Measurements from ENCODE around the gene CKLF.
A peak's percentile ranks its signal among the peaks of the same experiment; 100 is the strongest.

CKLF gene

DNA sequence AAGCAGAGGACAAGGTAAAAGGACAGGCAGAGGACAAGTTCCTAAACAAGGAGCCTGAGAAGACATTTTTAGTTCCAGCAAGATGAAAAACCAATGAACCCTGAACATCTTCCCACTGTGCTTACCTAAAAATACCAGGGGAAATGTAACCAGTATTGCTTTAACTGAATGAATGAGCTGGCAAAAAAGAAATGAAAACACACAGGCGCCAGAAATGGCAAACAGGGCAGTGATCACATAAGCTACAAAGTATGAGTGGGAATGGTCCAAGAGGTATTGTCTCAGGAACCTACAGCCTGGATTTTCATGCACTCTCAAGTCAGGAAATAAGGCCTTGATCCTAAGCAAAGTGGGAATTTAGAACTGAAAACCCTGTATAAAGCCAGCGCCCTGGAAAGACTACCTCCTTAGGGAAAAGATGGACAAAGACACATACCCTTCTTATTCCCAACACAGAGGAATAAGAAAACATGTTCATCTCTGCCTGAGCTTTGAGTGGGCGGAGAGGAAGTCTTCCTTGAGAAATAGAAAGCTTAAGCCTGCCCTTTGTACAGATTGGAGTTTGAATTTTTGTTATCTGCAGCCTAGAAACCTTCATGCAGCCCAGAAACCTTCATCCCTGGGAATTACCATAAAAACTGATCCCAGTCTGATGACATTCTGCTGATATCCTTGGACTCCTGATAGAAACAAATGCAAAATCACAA is 29.0 kb downstream of the CKLF start:
- H3K4me3 ChIP-seq (ENCODE audit: low read depth, low read length), result no peak overlapping the region
- no peak for TF ChIP-seq CTCF (conservative IDR thresholded peaks at IDR 0.05; ENCODE audit: low read depth, low read length)
- DNase-seq (ENCODE audit: low read depth), result peak; percentile 44

GRCh38 chr16:66585481-66586239 is 33.3 kb downstream of the CKLF start:
- no peak for DNase-seq (ENCODE audit: low read depth)
- H3K4me3 ChIP-seq (ENCODE audit: low read depth, low read length), result no peak overlapping the region
- no peak for TF ChIP-seq CTCF (conservative IDR thresholded peaks at IDR 0.05; ENCODE audit: low read depth, low read length)

- TF ChIP-seq CTCF (conservative IDR thresholded peaks at IDR 0.05; ENCODE audit: low read depth, low read length), result no peak
- H3K4me3 ChIP-seq (ENCODE audit: low read depth, low read length), result no peak overlapping the region
- no peak for DNase-seq (ENCODE audit: low read depth)
Measured at GRCh38 chr16:66587881-66588600, 35.7 kb downstream of the CKLF start.

DNA sequence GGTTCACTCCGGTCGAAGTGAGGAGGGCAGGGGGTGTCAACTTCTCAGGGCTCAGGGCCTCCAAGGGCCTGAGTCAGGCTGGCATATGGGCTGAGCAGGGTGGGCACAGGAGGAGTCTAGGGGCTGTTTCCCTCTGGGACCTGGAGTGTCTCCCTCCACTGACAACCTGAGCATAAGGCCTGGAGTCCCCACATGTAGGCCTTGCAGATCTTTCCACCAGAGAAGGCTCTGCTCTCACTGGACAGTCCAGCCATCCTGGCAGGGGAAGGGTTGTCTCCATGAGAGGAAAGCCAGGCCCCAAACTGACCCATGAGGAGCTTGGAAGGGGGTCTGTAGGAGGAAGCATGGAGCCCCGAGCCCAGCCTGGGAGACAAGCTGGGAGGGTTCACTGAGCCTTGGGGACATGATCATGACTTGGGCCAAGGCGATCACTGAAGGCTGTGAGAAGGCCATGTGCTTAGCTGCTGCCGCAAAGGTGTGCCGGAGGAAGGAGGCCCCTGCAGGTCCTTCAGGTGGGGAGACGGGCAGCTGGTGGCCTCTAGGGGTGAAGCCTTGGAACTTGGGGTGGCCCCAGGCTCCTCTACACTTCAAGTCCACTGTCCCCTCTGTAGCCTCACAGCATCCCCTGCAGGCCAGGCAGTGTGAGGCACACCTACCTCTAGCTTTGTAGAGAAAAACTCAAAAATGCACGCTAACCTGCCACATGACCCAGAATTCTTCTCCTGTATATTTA is 36.8 kb downstream of the CKLF start:
- peak; percentile 82 for TF ChIP-seq CTCF (conservative IDR thresholded peaks at IDR 0.05; ENCODE audit: low read depth, low read length)
- no peak overlapping the region for H3K4me3 ChIP-seq (ENCODE audit: low read depth, low read length)
- DNase-seq (ENCODE audit: low read depth), result peak; percentile 71

GRCh38 chr16:66590322-66590721 is 37.9 kb downstream of the CKLF start:
- H3K4me3 ChIP-seq (ENCODE audit: low read depth, low read length), result no peak overlapping the region
- DNase-seq (ENCODE audit: low read depth), result no peak
- no peak for TF ChIP-seq CTCF (conservative IDR thresholded peaks at IDR 0.05; ENCODE audit: low read depth, low read length)

DNA sequence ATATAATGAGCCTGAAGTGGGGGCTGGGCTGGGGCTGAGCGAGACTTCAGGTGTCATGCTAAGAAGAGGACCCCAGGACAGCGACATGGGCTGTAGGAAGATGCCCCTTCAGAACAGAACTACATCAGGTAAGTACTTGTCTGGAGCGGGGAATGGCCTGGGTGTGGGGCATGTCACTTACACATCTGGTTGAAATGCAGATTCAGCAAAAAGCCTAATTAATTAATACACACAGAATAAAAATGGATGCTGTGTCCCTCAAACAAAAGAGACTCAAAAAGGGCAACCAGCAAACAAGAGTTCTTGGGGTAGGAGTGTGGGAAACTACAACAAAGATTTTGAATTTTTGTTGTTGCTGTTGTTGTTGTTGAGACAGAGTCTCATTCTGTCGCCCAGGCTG is 38.6 kb downstream of the CKLF start:
- no peak overlapping the region for H3K4me3 ChIP-seq (ENCODE audit: low read depth, low read length)
- no peak for TF ChIP-seq CTCF (conservative IDR thresholded peaks at IDR 0.05; ENCODE audit: low read depth, low read length)
- no peak for DNase-seq (ENCODE audit: low read depth)

Data from choroid plexus epithelial cell (primary cell).